Skeletal muscle tissue (tissue), 4 donors: ENCODE data around the gene IL12RB1. TPM values are rescaled to one million over a fixed set of nuclear protein-coding genes. Genes with fewer than 3 reads are reported as not detected.
"Not testable (repeated sequence)": the region's sequence is repeated elsewhere in the genome, so short reads cannot be mapped to it uniquely, and the experiment has no call there.

ENCODE experiments used
- H3K27ac ChIP-seq: one replicate; pipeline ENCODE4 v1.7.0; 2013; ENCODE audit warnings: mild to moderate bottlenecking, low read depth, low read length, inconsistent platforms
- H3K27me3 ChIP-seq, 3 donors: one replicate each; pipeline ENCODE4 v1.7.0; 2013; ENCODE audit warnings: low read length in 3 of 3; ENCODE audit not compliant: control insufficient read depth in 3 of 3, insufficient read depth in 3 of 3
- H3K36me3 ChIP-seq, 3 donors: one replicate each; pipeline ENCODE4 v1.7.0; 2013; ENCODE audit warnings: low read length in 3 of 3; ENCODE audit not compliant: control insufficient read depth in 3 of 3, insufficient read depth in 3 of 3
- H3K4me1 ChIP-seq, 3 donors: one replicate each; pipeline ENCODE4 v1.7.0; 2013; ENCODE audit warnings: low read length in 3 of 3, mild to moderate bottlenecking in 3 of 3; ENCODE audit not compliant: control insufficient read depth in 3 of 3, insufficient read depth in 3 of 3
- H3K4me3 ChIP-seq, 3 donors: one replicate each; pipeline ENCODE4 v1.7.0; 2013; ENCODE audit warnings: low read length in 3 of 3
- H3K9ac ChIP-seq, 3 donors: one replicate each; pipeline ENCODE4 v1.7.0; 2013; ENCODE audit warnings: low read length in 3 of 3, mild to moderate bottlenecking in 3 of 3, moderate library complexity in 2 of 3, low read depth in 1 of 3
- H3K9me3 ChIP-seq, 3 donors: one replicate each; pipeline ENCODE4 v1.7.0; 2013; ENCODE audit warnings: low read length in 3 of 3; ENCODE audit not compliant: control insufficient read depth in 3 of 3
- total RNA-seq: library from RNA; depleted of rRNA; stranded (reverse); fragments of >200 nt; gene quantifications from one replicate; pipeline ENCODE4 v1.2.3, GENCODE V29; 2014
- donor health status: Osteomylitis.

IL12RB1 gene
- total RNA-seq, 1 donor from 2014 or later: 0.52 TPM

DNA sequence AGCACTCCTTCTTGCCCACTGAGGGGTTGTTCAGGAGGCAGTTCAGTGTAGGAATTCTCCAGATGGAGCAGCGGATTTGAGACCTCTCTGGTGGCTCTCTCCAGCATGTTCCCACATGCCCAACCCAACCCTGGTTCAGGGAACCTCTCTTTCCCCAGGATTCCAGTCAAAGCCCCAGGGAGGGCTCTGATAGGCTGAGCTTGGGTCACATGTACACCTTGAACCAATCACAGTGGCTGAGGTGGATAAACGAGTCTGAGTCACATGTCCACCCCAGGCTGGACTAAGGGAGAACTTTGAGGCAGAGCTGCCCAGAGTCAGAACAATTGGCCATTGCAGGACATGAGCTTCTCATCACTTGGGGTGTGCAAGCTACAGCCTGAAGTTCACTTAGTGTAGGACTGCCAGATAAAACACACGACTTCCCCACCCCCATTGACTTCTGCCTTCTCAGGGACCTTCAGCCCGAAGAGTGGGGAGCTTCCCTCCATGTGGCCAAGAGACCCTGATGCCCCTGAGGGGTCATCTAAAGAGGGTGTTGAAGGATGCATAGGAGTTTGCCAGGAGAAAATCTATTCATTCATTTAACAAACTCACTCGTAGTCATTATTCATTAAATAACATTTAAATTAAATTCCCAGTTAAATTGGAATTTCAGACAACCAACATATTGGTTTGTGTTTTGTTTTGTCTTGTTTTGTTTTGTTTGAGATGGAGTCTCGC, 6.9 kb upstream of the IL12RB1 start:
- Histone ChIP-seq H3K27me3 (peaks cover 9 to 21% (median 13%) of the 10 kb centered on the region in 3 donors), H3K4me1 (peaks cover 5 to 9% (median 7%) of the 10 kb centered on the region in 3 donors), H3K36me3 (no peaks in the 10 kb centered on the region), H3K9me3 (no peaks in the 10 kb centered on the region), H3K27ac (no peak overlapping the region), H3K9ac (no peak overlapping the region), H3K4me3 (no peak overlapping the region)

DNA sequence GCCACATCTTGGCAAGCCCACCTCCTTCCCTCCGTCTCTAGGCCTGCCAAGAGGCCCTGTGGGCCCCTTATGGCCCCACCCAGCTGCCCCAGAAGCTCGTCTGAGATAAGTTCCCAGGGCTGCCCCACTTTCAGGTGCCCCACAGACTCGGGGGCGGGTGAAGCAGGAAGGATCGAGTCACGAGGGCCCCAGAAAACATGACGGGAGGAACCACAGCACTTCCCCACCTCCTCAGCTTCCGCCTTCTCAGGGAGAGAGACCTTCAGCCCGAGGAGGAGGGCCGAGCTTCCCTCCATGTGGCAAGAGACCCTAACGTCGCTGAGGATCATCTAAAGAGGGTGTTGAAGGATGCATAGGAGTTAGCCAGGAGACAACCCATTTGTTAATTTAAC, 4.5 kb upstream of the IL12RB1 start:
- Histone ChIP-seq H3K27ac (no peak overlapping the region), H3K4me1 (no peaks in the 10 kb centered on the region), H3K36me3 (no peaks in the 10 kb centered on the region), H3K4me3 (no peak overlapping the region), H3K27me3 (peaks cover 0 to 11% (median 10%) of the 10 kb centered on the region in 3 donors), H3K9me3 (no peaks in the 10 kb centered on the region), H3K9ac (no peak overlapping the region)

DNA sequence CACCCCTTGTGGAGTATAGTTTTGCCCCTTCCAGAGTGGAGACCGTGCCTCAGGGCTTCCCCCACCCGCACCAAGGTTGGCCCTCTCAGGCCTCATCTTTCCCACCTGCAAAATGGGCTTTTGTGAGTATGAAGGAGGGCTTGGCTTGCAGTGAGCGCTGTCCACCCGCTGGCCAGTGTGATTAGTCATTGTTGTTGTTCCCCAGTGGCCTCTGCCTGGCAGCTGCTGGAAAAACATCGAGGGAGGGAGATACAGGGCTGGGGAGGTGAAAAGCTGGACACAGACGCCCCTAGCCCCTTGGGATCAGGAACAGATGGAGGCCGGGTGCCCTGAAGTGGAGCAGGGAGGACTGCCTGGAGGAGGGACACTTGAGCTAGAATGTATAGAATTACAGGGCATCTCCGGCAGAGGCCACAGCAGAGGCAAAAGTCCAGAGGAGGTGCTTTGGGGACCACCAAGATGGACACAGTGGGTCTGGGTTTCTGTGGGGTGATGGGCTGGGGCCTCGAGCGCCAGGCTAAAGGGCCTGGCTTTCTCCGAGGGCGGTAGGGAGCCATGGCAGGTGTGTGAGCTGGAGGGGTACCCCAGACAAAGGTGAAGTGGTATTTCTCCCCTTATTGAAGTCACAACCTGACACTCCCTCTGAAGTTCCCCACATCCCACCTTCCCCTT, 3.9 kb upstream of the IL12RB1 start:
- Histone ChIP-seq H3K9ac (no peak overlapping the region), H3K9me3 (no peaks in the 10 kb centered on the region), H3K4me3 (no peak overlapping the region), H3K27me3 (peaks cover 0 to 11% (median 10%) of the 10 kb centered on the region in 3 donors), H3K4me1 (no peaks in the 10 kb centered on the region), H3K27ac (no peak overlapping the region), H3K36me3 (no peaks in the 10 kb centered on the region)

DNA sequence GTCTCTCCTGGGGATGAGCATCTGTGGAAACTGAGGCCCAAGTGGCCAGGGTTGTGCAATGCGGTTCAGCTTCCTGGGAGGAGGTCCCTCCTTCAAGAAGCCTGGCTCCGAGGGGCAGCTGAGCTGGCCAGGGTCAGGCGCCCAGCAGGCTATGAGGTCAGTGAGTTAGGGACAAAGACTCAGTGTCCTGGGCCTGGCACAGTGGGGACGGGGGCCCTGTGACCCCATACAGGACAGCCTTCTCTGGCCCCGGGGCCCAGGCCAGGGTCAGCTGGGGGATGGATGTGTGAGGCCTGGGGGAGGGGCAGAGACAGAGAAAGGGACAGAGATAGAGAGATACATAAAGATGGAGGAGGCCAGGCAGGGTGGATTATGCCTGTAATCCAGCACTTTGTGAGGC, 3.0 kb upstream of the IL12RB1 start:
- Histone ChIP-seq H3K36me3 (no peaks in the 10 kb centered on the region), H3K27ac (no peak overlapping the region), H3K27me3 (peaks cover under 1 to 12% (median 10%) of the 10 kb centered on the region in 3 donors), H3K9ac (no peak overlapping the region), H3K9me3 (no peaks in the 10 kb centered on the region), H3K4me1 (no peaks in the 10 kb centered on the region), H3K4me3 (no peak overlapping the region)

DNA sequence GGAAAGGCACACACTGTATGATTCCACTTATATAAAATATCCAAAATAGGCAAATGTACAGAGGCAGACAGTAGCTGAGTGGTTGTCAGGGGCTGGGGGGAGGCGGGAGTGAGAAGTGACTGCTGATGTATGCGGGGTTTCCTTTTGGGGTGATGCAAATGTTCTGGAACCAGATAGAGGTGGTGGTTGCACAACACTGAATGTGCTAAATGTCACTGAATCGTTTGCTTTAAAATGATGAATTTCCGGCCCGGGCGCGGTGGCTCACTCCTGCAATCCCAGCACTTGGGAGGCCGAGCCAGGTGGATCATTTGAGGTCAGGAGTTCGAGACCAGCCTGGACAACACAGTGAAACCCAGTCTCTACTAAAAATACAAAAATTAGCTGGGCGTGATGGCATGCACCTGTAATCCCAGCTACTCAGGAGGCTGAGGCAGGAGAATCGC, 2.4 kb upstream of the IL12RB1 start:
- not testable (repeated sequence) for H3K4me3 ChIP-seq, H3K9ac ChIP-seq, H3K27ac ChIP-seq, H3K4me1 ChIP-seq, H3K36me3 ChIP-seq, H3K9me3 ChIP-seq
- peaks cover 7 to 18% (median 10%) of the 10 kb centered on the region in 3 donors for H3K27me3 ChIP-seq

DNA sequence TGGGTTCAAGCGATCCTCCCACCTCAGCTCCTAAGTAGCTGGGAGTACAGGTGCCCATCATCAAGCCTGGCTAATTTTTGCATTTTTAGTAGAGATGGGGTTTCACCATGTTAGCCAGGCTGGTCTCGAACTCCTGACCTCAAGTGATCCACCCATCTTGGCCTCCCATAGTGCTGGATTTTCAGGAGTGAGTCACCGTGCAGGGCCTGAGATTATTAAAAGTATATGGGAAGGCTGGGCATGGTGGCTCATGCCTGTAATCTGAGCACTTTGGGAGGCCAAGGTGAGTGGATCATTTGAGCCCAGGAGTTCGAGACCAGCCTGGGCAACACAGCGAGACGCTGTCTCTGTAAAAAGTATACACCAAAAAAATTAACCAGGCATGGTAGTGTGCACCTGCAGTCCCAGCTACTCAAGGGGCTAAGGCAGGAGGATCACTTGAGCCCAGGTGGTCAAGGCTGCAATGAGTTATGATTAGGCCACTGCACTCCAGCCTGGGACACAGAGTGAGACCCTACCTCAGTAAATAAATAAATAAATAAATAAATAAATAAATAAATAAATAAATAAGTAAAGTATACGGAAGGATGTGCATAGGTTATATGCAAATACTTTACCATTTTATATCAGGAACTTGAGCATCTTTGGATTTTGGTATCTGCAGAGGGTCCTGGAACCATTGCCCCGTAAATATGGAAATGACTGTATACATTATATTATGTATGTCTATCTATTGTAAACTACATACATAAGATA, 854 bp downstream of the IL12RB1 start:
- H3K27ac ChIP-seq: no peak overlapping the region

DNA sequence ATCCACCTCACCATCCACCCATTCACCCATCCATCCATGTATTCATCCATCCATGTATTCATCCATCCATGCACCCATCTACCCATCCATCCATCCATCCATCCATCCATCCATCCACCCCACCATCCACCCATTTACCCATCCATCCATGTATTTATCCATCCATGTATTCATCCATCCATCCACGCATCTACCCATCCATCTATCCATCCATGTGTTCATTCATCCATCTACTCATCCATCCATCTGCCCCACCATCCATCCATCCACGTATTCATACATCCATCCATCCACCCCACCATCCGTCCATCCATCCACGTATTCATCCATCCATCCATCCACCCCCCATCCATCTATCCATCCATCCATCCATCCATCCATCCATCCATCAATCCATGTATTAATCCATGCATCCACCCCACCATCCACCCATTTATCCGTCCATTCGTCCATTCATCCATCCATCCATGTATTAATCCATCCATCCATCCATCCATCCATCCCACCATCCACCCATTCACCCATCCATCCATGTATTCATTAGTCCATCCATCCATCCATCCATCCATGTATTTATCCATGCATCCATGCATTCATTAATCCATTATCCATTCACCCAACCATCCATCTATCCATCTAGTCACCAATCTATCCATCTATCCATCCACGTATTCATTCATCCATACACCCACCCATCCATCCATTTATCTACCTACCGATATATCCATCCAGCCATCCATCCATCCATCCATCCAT, 2.6 kb downstream of the IL12RB1 start:
- peaks cover 11 to 20% (median 17%) of the 10 kb centered on the region in 3 donors for H3K27me3 ChIP-seq
- H3K9me3 ChIP-seq: no peaks in the 10 kb centered on the region
- no peak overlapping the region for H3K27ac ChIP-seq
- no peak overlapping the region for H3K9ac ChIP-seq
- no peaks in the 10 kb centered on the region for H3K4me1 ChIP-seq
- no peaks in the 10 kb centered on the region for H3K36me3 ChIP-seq
- H3K4me3 ChIP-seq: no peak overlapping the region

More for the DNA sequence above, 854 bp downstream of the IL12RB1 start:
- H3K9ac ChIP-seq: no peak overlapping the region
- H3K4me3 ChIP-seq: no peak overlapping the region
- H3K27me3 ChIP-seq: peaks cover 11 to 20% (median 15%) of the 10 kb centered on the region in 3 donors
- no peaks in the 10 kb centered on the region for H3K9me3 ChIP-seq
- no peaks in the 10 kb centered on the region for H3K36me3 ChIP-seq
- H3K4me1 ChIP-seq: no peaks in the 10 kb centered on the region

DNA sequence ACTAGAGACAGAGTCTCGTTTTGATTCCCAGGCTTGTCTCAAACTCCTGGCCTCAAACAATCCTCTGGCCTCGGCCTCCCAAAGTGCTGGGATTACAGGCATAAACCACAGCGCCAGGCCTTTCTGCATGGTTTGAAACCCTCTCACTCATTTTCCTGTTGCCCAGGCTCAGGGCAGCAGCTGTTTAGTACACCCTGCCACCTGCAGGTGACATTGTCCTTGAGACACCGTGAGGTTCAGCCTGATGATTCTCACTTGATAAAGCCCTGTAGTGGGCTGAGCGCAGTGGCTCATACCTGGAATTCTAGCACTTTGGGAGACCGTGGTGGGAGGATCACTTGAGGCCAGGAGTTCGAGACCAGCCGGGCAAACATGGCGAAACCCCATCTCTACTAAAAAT, 12.5 kb downstream of the IL12RB1 start:
- Histone ChIP-seq H3K9ac (no peak overlapping the region), H3K4me1 (no peaks in the 10 kb centered on the region), H3K27ac (no peak overlapping the region), H3K4me3 (no peak overlapping the region), H3K36me3 (no peaks in the 10 kb centered on the region), H3K27me3 (peaks cover 6 to 17% (median 16%) of the 10 kb centered on the region in 3 donors), H3K9me3 (no peaks in the 10 kb centered on the region)

DNA sequence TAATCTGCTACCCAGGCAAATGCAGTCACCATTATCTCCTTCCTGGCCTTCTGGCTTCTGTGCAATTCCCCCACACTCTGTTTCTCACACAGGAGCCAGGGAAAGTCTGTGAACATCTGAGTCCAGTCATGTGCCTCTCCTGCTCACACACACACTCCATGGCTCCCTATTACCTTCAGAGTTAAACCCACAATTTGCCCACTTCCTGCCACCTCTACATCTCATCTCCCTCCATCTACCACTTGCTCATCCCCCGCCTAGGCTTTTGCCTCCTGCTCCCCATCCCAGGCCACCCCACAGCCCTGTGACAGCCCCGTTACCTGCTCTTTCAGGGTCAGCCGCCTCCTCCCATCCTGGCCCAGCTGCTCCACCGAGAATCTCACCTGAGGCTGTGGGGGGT, 13.5 kb downstream of the IL12RB1 start:
- no peaks in the 10 kb centered on the region for H3K9me3 ChIP-seq
- H3K9ac ChIP-seq: no peak overlapping the region

More for the DNA sequence above, 13.5 kb downstream of the IL12RB1 start:
- H3K4me3 ChIP-seq: no peak overlapping the region
- no peaks in the 10 kb centered on the region for H3K4me1 ChIP-seq
- H3K36me3 ChIP-seq: no peaks in the 10 kb centered on the region
- H3K27me3 ChIP-seq: peaks cover 6 to 17% (median 16%) of the 10 kb centered on the region in 3 donors
- no peak overlapping the region for H3K27ac ChIP-seq
